NB4 (cell line): ENCODE results near the gene WDR45.
A peak's percentile ranks its signal among the peaks of the same experiment; 100 is the strongest.

Experiments used
- MYC ChIP-seq: IDR thresholded peaks from 2 replicates; pipeline ENCODE4 v1.6.1; 2011; ENCODE audit warnings: low read depth, low read length
- POLR2A ChIP-seq: IDR thresholded peaks from 2 replicates; pipeline ENCODE4 v1.6.1; 2011; ENCODE audit warnings: mild to moderate bottlenecking; ENCODE audit not compliant: insufficient read length; ENCODE audit errors: extremely low read depth
- TF ChIP-seq, protein P1 (sequence below): IDR thresholded peaks from one replicate; pipeline ENCODE4 v1.5.1; 2012; ENCODE audit warnings: low read depth, low read length
- TF ChIP-seq, protein P2 (sequence below): IDR thresholded peaks from 2 replicates; pipeline ENCODE4 v1.6.1; 2011; ENCODE audit warnings: low read depth, low read length

- TF ChIP-seq, protein P1, sequence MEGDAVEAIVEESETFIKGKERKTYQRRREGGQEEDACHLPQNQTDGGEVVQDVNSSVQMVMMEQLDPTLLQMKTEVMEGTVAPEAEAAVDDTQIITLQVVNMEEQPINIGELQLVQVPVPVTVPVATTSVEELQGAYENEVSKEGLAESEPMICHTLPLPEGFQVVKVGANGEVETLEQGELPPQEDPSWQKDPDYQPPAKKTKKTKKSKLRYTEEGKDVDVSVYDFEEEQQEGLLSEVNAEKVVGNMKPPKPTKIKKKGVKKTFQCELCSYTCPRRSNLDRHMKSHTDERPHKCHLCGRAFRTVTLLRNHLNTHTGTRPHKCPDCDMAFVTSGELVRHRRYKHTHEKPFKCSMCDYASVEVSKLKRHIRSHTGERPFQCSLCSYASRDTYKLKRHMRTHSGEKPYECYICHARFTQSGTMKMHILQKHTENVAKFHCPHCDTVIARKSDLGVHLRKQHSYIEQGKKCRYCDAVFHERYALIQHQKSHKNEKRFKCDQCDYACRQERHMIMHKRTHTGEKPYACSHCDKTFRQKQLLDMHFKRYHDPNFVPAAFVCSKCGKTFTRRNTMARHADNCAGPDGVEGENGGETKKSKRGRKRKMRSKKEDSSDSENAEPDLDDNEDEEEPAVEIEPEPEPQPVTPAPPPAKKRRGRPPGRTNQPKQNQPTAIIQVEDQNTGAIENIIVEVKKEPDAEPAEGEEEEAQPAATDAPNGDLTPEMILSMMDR = no peak
- TF ChIP-seq POLR2A = no peak
- TF ChIP-seq, protein P2, sequence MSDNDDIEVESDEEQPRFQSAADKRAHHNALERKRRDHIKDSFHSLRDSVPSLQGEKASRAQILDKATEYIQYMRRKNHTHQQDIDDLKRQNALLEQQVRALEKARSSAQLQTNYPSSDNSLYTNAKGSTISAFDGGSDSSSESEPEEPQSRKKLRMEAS = peak; percentile 41
- no peak for TF ChIP-seq MYC
These were observed at the start of gene WDR45 for GRCh38 chrX:49079489-49080428.
